Measurements from ENCODE around the gene PRG2.

PRG2 gene

GRCh38 chr11:57408771-57409170, 18.3 kb upstream of the PRG2 start:
- H3K79me1 ChIP-seq (replicated peaks; ENCODE audit: low read length, poor library complexity, severe bottlenecking): peaks cover 2% of the 10 kb centered on the region
- no peak overlapping the region for H2BK15ac ChIP-seq (ENCODE audit: low read depth, poor library complexity, severe bottlenecking)
- no peak overlapping the region for H3K4me2 ChIP-seq (ENCODE audit: low read length, poor library complexity, severe bottlenecking)
- H3K36me3 ChIP-seq (ENCODE audit: control insufficient read depth in 1 of 2, insufficient read depth in 2 of 2, low read depth in 1 of 2, low read length in 2 of 2): peaks cover 19 to 94% of the 10 kb centered on the region in 2 experiments
- 87% methylated on average over 2 of the region's 2 CpGs for WGBS
- H3K27ac ChIP-seq (ENCODE audit: low read length, poor library complexity, severe bottlenecking): no peak overlapping the region
- H2AK5ac ChIP-seq (ENCODE audit: low read length, severe bottlenecking): no peak overlapping the region
- no peak overlapping the region for H2BK120ac ChIP-seq (ENCODE audit: low read depth, low read length)
- no peak overlapping the region for H3K18ac ChIP-seq (ENCODE audit: low read depth in 1 of 2, low read length in 2 of 2)
- peaks cover 20% of the 10 kb centered on the region for H3K4me1 ChIP-seq (ENCODE audit: control insufficient read depth, insufficient read depth, low read depth, low read length)
- peak overlapping the region; percentile 9 for H3K9ac ChIP-seq (ENCODE audit: low read length)
- no peak overlapping the region for H4K8ac ChIP-seq (ENCODE audit: low read length)
- H2BK5ac ChIP-seq (ENCODE audit: low read depth, low read length, poor library complexity, severe bottlenecking): no peak overlapping the region
- no peak for DNase-seq
- no peaks in the 10 kb centered on the region for H3K9me3 ChIP-seq (ENCODE audit: control insufficient read depth, low read length)
- H3K4ac ChIP-seq (ENCODE audit: low read depth in 1 of 2, low read length in 2 of 2): no peak overlapping the region
- no peak overlapping the region for H3K14ac ChIP-seq (ENCODE audit: low read length in 2 of 2)
- no peaks in the 10 kb centered on the region for H3K27me3 ChIP-seq (ENCODE audit: control insufficient read depth in 1 of 2, insufficient read depth in 1 of 2, low read length in 2 of 2)
- H2BK12ac ChIP-seq (ENCODE audit: low read length in 2 of 2): no peak overlapping the region
- H2AFZ ChIP-seq (ENCODE audit: low read depth, low read length): no peak overlapping the region
- no peak overlapping the region for H3K4me3 ChIP-seq (ENCODE audit: insufficient read depth in 1 of 2, low read depth in 1 of 2, low read length in 2 of 2)
- no peak overlapping the region for H4K91ac ChIP-seq (ENCODE audit: low read length)
- no peak overlapping the region for H3K23ac ChIP-seq (ENCODE audit: low read length in 2 of 2)

- Histone ChIP-seq H3K23ac (ENCODE audit: low read length in 2 of 2) (no peak overlapping the region), H3K4me2 (ENCODE audit: low read length, poor library complexity, severe bottlenecking) (no peak overlapping the region), H2BK12ac (ENCODE audit: low read length in 2 of 2) (no peak overlapping the region), H3K4ac (ENCODE audit: low read depth in 1 of 2, low read length in 2 of 2) (no peak overlapping the region), H2AFZ (ENCODE audit: low read depth, low read length) (no peak overlapping the region), H3K14ac (ENCODE audit: low read length in 2 of 2) (no peak overlapping the region), H3K9ac (ENCODE audit: low read length) (peak overlapping the region; percentile 67), H3K27ac (ENCODE audit: low read length, poor library complexity, severe bottlenecking) (no peak overlapping the region), H2BK120ac (ENCODE audit: low read depth, low read length) (no peak overlapping the region), H3K4me1 (ENCODE audit: control insufficient read depth, insufficient read depth, low read depth, low read length) (peaks cover 20% of the 10 kb centered on the region), H4K91ac (ENCODE audit: low read length) (no peak overlapping the region), H3K36me3 (ENCODE audit: control insufficient read depth in 1 of 2, insufficient read depth in 2 of 2, low read depth in 1 of 2, low read length in 2 of 2) (peaks cover 17 to 91% of the 10 kb centered on the region in 2 experiments), H3K18ac (ENCODE audit: low read depth in 1 of 2, low read length in 2 of 2) (no peak overlapping the region), H3K4me3 (ENCODE audit: insufficient read depth in 1 of 2, low read depth in 1 of 2, low read length in 2 of 2) (no peak overlapping the region), H2BK15ac (ENCODE audit: low read depth, poor library complexity, severe bottlenecking) (no peak overlapping the region), H3K27me3 (ENCODE audit: control insufficient read depth in 1 of 2, insufficient read depth in 1 of 2, low read length in 2 of 2) (no peaks in the 10 kb centered on the region), H3K9me3 (ENCODE audit: control insufficient read depth, low read length) (no peaks in the 10 kb centered on the region), H2BK5ac (ENCODE audit: low read depth, low read length, poor library complexity, severe bottlenecking) (no peak overlapping the region), H3K79me1 (replicated peaks; ENCODE audit: low read length, poor library complexity, severe bottlenecking) (no peaks in the 10 kb centered on the region), H4K8ac (ENCODE audit: low read length) (no peak overlapping the region), H2AK5ac (ENCODE audit: low read length, severe bottlenecking) (no peak overlapping the region)
- 99% methylated on average over 8 of the region's 8 CpGs for WGBS
- DNase-seq: no peak
Observed at GRCh38 chr11:57407941-57408475, 17.6 kb upstream of the PRG2 start.

- Histone ChIP-seq H3K4me2 (ENCODE audit: low read length, poor library complexity, severe bottlenecking) (no peak overlapping the region), H3K79me1 (replicated peaks; ENCODE audit: low read length, poor library complexity, severe bottlenecking) (no peaks in the 10 kb centered on the region), H3K27ac (ENCODE audit: low read length, poor library complexity, severe bottlenecking) (no peak overlapping the region), H2BK12ac (ENCODE audit: low read length in 2 of 2) (no peak overlapping the region), H2AK5ac (ENCODE audit: low read length, severe bottlenecking) (no peak overlapping the region), H3K14ac (ENCODE audit: low read length in 2 of 2) (no peak overlapping the region), H3K4me3 (ENCODE audit: insufficient read depth in 1 of 2, low read depth in 1 of 2, low read length in 2 of 2) (no peak overlapping the region), H3K23ac (ENCODE audit: low read length in 2 of 2) (no peak overlapping the region), H2BK5ac (ENCODE audit: low read depth, low read length, poor library complexity, severe bottlenecking) (no peak overlapping the region), H3K4me1 (ENCODE audit: control insufficient read depth, insufficient read depth, low read depth, low read length) (peaks cover 20% of the 10 kb centered on the region), H3K9ac (ENCODE audit: low read length) (peak overlapping the region; percentile 67), H4K91ac (ENCODE audit: low read length) (no peak overlapping the region), H3K9me3 (ENCODE audit: control insufficient read depth, low read length) (no peaks in the 10 kb centered on the region), H4K8ac (ENCODE audit: low read length) (no peak overlapping the region), H2AFZ (ENCODE audit: low read depth, low read length) (no peak overlapping the region), H3K18ac (ENCODE audit: low read depth in 1 of 2, low read length in 2 of 2) (no peak overlapping the region), H3K27me3 (ENCODE audit: control insufficient read depth in 1 of 2, insufficient read depth in 1 of 2, low read length in 2 of 2) (no peaks in the 10 kb centered on the region), H2BK15ac (ENCODE audit: low read depth, poor library complexity, severe bottlenecking) (no peak overlapping the region), H2BK120ac (ENCODE audit: low read depth, low read length) (no peak overlapping the region), H3K36me3 (ENCODE audit: control insufficient read depth in 1 of 2, insufficient read depth in 2 of 2, low read depth in 1 of 2, low read length in 2 of 2) (peaks cover 17 to 87% of the 10 kb centered on the region in 2 experiments), H3K4ac (ENCODE audit: low read depth in 1 of 2, low read length in 2 of 2) (no peak overlapping the region)
- 93% methylated on average over 9 of the region's 9 CpGs for WGBS
- DNase-seq: no peak
Observed at GRCh38 chr11:57407010-57407920, 16.8 kb upstream of the PRG2 start.

GRCh38 chr11:57406337-57406904, 16.0 kb upstream of the PRG2 start:
- H3K27ac ChIP-seq (ENCODE audit: low read length, poor library complexity, severe bottlenecking): peak overlapping the region; percentile 27
- H3K14ac ChIP-seq (ENCODE audit: low read length in 2 of 2): no peak overlapping the region
- H3K9ac ChIP-seq (ENCODE audit: low read length): peak overlapping the region; percentile 67
- no peak for DNase-seq
- H4K91ac ChIP-seq (ENCODE audit: low read length): no peak overlapping the region
- H3K18ac ChIP-seq (ENCODE audit: low read depth in 1 of 2, low read length in 2 of 2): no peak overlapping the region
- no peaks in the 10 kb centered on the region for H3K9me3 ChIP-seq (ENCODE audit: control insufficient read depth, low read length)
- no peak overlapping the region for H2BK15ac ChIP-seq (ENCODE audit: low read depth, poor library complexity, severe bottlenecking)
- no peaks in the 10 kb centered on the region for H3K79me1 ChIP-seq (replicated peaks; ENCODE audit: low read length, poor library complexity, severe bottlenecking)
- no peak overlapping the region for H3K4ac ChIP-seq (ENCODE audit: low read depth in 1 of 2, low read length in 2 of 2)
- peaks cover 20% of the 10 kb centered on the region for H3K4me1 ChIP-seq (ENCODE audit: control insufficient read depth, insufficient read depth, low read depth, low read length)
- H3K36me3 ChIP-seq (ENCODE audit: control insufficient read depth in 1 of 2, insufficient read depth in 2 of 2, low read depth in 1 of 2, low read length in 2 of 2): peaks cover 17 to 79% of the 10 kb centered on the region in 2 experiments
- WGBS: 79% methylated on average over 3 of the region's 4 CpGs
- no peak overlapping the region for H3K23ac ChIP-seq (ENCODE audit: low read length in 2 of 2)
- H2BK5ac ChIP-seq (ENCODE audit: low read depth, low read length, poor library complexity, severe bottlenecking): no peak overlapping the region
- peak overlapping the region; percentile 50 for H3K4me2 ChIP-seq (ENCODE audit: low read length, poor library complexity, severe bottlenecking)
- no peaks in the 10 kb centered on the region for H3K27me3 ChIP-seq (ENCODE audit: control insufficient read depth in 1 of 2, insufficient read depth in 1 of 2, low read length in 2 of 2)
- no peak overlapping the region for H2BK120ac ChIP-seq (ENCODE audit: low read depth, low read length)
- H3K4me3 ChIP-seq (ENCODE audit: insufficient read depth in 1 of 2, low read depth in 1 of 2, low read length in 2 of 2): no peak overlapping the region
- no peak overlapping the region for H2AFZ ChIP-seq (ENCODE audit: low read depth, low read length)
- H4K8ac ChIP-seq (ENCODE audit: low read length): no peak overlapping the region
- no peak overlapping the region for H2AK5ac ChIP-seq (ENCODE audit: low read length, severe bottlenecking)
- H2BK12ac ChIP-seq (ENCODE audit: low read length in 2 of 2): no peak overlapping the region

Measured in mesenchymal stem cell (in vitro differentiated cells and primary cell).